Mesenteric fat pad (tissue), 1 donor: ENCODE results near the gene B4GALT5. TPM values are rescaled to one million over a fixed set of nuclear protein-coding genes. Genes with fewer than 3 reads are reported as not detected.

ENCODE experiments used
- DNase-seq: peaks from one replicate; pipeline ENCODE4 v3.0.0-alpha.2; 2020; ENCODE audit warnings: low spot score
- total RNA-seq: library from RNA; stranded (reverse); fragmentation: NEBNext Ultra II Directional; extraction: Animal tissue kit (Norgen Biotek cat#: 25700); gene quantifications from one replicate; pipeline ENCODE4 v1.2.1, GENCODE V29; 2021
- donor health status: DM: yes; HTN: yes; CAD: no.

The B4GALT5 gene
- total RNA-seq, 1 donor from 2014 or later = 54.2 TPM

DNA sequence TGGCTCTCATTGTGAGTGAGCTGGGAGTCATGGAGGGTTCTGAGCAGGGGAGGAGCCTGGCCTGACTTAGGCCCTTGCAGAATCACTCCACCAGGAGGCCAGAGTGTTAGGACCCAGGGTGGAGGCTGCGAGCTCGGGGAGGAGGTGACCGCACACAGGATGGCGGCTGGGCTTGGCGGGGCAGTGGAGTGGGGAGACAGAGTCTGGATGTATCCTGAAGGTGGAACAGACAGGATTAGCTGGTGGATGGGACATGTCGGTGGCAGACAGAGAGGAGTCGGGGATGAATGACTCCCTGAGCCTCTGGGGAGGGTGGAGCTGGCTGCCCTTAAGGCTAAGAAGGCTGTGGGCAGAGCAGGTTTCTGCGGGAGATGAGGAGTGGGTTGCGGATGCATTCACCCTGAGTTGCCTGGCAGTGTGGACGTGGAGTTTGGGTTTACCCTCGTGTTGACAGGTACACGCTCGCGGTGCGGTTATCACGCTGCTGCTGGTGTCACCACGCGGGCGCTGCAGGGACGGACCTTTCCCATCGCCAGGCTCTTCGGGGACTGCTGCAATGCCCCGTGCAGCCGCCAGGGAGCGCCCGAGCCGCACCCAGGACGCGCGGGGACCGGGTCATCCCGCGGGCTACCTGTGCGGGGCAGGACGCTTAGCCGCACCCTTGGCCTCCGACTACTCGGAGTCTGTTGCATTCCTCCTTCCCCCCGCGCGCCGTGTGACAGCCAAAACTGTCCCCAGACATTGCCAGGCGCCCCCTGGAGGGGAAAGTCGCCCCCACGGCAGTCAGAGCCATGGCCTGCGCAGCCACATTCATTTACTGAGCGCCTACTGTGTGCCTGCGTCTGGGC lies 102.8 kb downstream of the B4GALT5 start:
- DNase-seq = peak; percentile 94

DNA sequence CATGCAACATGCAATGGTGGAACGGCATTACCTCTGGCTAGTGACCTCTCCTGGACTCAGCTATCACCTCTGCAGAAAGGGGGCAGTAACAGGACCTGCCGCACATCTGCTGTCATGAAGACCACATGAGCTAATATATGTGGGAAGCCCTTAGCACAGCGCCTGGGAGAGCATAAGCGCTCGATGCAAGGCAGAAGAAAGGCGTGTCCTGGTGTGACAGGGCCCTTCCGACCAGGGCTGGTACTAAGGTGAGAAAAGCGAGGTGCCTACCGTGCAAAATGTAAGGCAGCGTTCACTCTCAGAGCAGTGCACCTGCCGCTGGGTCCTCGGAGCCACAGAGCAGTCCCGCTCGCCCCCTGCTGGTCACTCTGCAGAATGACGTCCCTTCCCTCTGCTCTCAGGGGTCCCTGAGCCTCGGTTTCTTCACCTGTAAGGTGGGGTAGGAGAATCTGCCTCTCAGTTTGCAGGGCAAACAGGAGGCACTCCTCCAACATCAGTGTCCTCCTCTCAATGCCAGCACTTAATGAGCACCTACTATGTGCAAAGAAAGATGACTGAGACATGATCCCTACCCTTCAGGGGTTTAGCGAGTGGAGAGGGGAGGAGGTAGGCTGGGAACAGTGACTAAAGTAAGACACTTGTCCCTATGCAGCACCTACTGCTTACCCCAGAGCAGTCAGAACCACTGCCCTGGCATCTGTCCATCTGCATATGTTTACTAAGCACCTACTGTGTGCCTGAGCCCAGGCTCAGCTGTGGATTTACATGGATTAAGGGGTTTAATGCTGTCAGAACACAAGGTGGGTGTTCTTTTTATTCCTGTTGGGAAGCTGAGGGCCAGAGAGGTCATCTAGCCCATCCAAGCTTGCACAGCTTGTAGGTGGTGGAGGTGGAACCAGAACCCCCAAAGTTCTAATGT lies 104.7 kb downstream of the B4GALT5 start:
- DNase-seq = peak; percentile 92

GRCh38 chr20:49607568-49607967 lies 106.1 kb downstream of the B4GALT5 start:
- DNase-seq = no peak

DNA sequence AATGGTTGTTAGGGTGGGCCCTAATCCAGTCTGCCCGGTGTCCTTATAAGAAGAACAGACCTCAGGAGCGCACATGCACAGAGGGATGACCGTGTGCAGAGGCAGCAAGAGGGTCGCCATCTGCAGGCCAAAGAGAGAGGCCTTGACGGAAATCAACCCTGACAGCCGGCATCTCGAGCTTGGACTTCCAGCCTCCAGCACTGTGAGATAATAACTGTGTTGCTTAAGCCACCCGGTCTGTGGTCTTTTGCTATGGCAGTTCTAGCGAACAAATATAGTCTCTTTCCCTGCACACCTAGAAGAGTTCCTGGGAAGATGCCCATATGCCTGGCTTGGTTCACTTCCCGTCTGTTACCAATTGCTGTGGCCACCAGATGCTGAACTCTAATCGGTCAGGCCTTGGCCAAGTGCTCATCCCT lies 110.5 kb downstream of the B4GALT5 start:
- DNase-seq = no peak

GRCh38 chr20:49602345-49603208 lies 111.1 kb downstream of the B4GALT5 start:
- no peak for DNase-seq

DNA sequence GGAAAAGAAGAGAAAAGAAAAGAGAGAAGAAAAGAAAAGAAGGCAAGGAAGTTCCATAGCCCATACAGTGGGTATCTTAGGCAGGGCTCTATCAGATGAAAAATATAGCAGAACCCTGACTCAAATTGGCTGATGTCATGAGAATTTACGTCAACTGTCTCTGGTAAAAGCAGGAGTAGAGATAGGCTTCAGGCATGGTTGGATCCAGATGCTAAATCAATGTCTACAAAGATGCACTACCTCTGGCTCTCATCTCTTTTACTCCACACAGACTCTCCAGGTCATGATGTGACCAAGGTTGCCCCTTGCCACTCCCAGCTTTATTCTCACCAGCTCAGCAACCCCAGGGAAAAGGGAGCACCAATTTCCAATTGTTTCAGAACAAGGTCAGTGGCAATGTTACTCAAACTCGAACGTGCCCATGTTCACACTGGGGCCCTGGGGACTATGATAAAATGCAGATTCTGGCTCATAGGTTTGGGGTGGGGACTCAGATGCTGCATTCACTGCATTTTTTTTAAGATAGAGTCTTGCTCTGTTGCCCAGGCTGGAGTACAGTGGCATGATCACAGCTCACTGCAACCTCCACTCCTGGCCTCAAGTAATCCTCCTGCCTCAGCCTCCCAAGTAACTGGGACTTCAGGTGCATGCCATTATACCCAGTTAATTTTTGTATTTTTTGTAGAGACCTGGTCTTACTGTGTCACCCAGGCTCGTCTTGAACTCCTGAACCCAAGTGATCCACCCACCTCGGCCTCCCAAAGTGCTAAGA lies 112.3 kb downstream of the B4GALT5 start:
- no peak for DNase-seq

GRCh38 chr20:49599746-49600113 lies 113.9 kb downstream of the B4GALT5 start:
- no peak for DNase-seq

DNA sequence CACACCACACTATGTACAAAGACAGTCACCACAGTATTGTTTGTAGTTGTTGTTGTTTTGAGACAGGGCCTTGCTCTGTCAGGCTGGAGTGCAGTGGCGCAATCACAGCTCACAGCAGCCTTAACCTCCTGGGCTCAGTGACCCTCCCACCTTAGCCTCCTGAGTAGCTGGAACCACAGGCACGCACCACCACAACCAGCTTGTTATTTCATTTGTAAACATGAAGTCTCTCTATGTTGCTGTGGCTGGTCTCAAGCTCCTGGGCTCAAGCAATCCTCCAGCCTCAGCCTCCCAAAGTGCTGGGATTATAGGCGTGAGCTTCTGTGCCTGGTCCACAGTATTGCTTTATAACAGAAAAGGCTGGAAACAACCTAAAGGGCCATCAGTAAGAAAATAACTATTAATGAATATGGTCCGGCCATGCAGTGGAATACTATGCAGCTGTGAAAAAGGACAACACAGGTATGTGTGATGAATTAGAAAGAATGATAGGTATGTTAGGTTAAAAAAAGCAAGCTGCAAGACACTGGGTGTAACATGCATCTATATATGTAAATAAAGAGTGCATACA lies 115.8 kb downstream of the B4GALT5 start:
- no peak for DNase-seq

- no peak for DNase-seq
Measured at GRCh38 chr20:49595811-49596561, 117.7 kb downstream of the B4GALT5 start.

- no peak for DNase-seq
Measured at GRCh38 chr20:49595346-49595745, 118.3 kb downstream of the B4GALT5 start.

GRCh38 chr20:49594931-49595315 lies 118.8 kb downstream of the B4GALT5 start:
- DNase-seq = no peak

- DNase-seq = no peak
Measured at GRCh38 chr20:49594143-49594930, 119.3 kb downstream of the B4GALT5 start.

DNA sequence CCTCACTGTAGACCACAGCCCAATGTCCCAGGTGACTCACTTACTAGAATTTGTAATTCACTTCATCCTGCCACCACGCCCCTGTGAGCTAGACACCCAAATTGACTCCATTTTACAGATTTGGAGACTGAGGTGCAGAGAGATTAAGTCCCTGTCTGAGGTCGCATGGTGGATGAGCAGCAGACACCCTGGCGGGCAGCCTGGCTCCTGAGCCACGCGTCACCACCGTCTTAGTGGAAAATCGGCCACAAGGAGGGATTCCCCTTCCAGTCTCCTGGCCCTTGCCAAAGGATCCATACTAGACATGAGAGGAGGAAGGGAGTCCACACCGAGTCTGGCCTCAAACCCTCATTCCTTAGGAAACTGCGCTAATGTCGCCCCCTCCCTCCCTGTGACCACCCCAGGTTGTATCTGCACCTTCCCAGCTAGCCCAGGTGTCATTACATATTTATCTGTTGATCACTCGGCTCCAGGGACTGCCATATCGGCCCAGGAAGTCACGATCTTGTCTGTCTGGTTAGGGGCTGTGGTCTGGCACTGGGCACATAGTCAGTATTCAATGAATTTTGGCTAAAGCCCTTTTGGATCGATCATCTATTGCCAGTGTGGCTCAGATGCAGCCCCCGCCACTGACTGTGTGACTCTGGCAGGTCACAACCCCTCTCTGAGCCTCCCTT lies 120.1 kb downstream of the B4GALT5 start:
- no peak for DNase-seq

DNA sequence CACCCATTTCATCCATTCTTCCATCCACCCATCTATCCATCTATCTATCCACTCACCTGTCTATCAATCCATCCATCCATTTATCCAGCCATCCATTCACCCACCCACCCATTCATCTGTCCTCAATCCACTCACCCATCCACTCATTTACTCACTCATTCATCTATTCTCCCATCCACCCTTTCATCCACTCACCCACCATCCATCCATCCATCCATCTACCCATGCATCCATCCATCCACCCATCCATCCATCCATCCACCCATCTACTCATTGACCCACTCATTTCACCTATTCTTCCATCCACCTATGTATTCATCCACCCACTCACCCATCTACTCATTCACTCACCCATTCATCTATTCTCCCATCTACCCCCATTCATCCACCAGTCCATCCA lies 121.6 kb downstream of the B4GALT5 start:
- DNase-seq = no peak

GRCh38 chr20:49591217-49591865 lies 122.3 kb downstream of the B4GALT5 start:
- no peak for DNase-seq

GRCh38 chr20:49590163-49591017 lies 123.3 kb downstream of the B4GALT5 start:
- DNase-seq = no peak
